Stimulated activated CD8-positive, alpha-beta memory T cell treated with anti-CD3 and anti-CD28 coated beads, Interleukin-7, amount 100 ng/mL, for 1 hour (primary cell): Measurements from ENCODE around the gene ABL1.
A peak's percentile ranks its signal among the peaks of the same experiment; 100 is the strongest.
"Not testable (repeated sequence)": the region's sequence is repeated elsewhere in the genome, so short reads cannot be mapped to it uniquely, and the experiment has no call there.

Experiments used
- DNase-seq, 2 donors: peaks; one replicate each; pipeline ENCODE4 v3.0.0-alpha.2; 2020; ENCODE audit warnings: low read depth in 2 of 2

Gene ABL1

GRCh38 chr9:130834371-130835336 lies at the start of gene ABL1:
Gene ABL1 (plus strand): TSS chr9:130835254. CDS start chr9:130835447, 193 bp downstream.
- DNase-seq: peak; percentile 27 to 38

DNA sequence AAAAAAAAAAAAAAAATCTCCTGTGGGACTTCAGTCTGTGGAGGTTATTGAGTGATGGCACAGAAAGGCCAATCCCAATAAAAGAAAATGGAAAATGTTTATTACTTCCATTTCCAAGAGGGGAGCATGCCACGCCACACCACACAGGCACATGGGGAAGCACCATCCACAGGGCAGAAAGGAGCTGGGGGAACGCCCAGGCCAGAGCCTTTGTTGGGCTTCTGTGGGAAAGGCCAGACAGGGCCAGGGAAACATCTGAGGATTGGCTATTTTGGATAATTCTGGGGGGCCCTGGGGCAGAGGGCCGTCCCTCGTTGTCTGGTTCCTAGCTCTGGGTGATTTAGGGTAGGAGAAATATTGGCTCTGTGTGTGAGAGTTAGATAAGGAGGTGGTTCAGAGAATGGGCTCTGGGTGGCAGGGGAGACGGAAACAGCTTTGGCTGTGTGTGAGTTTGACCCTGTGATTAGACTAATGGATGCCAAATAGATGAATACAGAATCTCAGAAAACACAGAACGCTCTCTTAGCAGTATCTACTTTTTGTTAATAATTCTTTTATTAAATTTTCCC lies 49.0 kb upstream of the ABL1 start:
- DNase-seq: no peak

GRCh38 chr9:130786526-130786925 lies 48.5 kb upstream of the ABL1 start:
- DNase-seq: no peak

- DNase-seq: no peak
These were observed 45.0 kb upstream of the ABL1 start for GRCh38 chr9:130789747-130790672.

DNA sequence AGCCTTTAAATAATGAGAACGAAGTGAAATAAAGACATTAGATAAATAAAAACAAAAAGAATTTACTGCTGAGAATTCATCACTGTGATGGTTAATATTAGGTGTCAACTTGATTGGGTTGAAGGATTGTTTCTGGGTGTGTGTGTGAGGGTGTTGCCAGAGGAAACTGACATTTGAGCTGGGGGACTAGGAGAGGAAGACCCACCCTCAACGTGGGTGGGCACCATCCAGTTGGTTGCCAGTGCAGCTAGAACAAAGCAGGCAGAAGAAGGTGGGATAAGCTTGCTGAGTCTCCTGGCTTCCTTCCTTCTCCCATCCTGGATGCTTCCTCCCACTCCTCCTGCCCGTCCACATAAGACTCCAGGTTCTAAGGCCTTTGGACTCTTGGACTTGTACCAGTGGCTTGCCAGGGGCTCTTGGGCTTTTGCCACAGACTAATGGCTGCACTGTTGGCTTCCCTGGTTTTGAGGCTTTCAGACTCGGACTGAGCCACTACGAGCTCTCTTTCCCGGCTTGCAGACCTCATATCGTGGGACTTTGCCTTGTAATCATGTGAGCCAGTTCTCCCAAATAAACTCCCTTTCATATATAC lies 43.7 kb upstream of the ABL1 start:
- no peak for DNase-seq

GRCh38 chr9:130793589-130793988 lies 41.5 kb upstream of the ABL1 start:
- DNase-seq: no peak

GRCh38 chr9:130794021-130794420 lies 41.0 kb upstream of the ABL1 start:
- not testable (repeated sequence) for DNase-seq

- not testable (repeated sequence) for DNase-seq
These were observed 40.6 kb upstream of the ABL1 start for GRCh38 chr9:130794423-130794822.

GRCh38 chr9:130794923-130795495 lies 40.0 kb upstream of the ABL1 start:
- no peak for DNase-seq

- not testable (repeated sequence) for DNase-seq
These were observed 31.9 kb upstream of the ABL1 start for GRCh38 chr9:130803116-130803515.

DNA sequence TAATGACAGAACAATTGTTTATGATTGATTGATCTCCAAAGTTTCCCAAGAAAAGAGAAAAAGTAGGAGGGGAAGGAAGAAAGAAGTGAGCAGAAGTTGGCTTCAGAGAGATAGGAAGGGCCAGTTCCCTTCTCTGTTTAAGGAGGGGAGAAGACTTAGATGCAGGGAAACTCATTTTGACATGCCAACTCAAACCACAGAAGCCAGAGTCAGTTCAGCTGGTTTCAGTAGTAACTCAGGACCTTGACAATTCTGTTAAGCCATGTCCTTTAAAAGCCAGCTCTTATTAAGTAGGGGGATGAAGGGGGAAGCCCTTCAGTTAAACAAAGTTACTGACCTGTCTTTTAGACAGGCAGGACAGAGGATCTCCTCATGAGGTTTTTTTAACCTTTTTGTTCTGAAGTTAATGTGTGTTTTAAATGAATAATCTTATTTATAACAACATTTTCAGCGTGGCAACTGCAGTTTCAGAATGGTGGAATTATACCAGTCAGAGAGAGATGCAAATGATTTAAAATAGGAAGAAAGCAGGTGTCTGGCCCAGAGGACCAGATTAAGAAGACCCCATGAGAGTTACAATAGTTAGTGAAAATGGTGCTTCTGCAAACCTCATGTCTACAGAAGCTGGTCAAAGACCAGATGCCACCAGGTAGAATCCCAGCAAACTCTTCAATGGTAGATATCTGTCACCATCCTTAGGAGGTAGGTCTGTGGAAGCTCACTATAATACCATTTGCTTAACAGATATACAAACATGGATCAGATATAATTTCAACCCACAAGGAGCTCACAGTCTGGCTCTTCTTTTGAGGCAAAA lies 29.3 kb upstream of the ABL1 start:
- no peak for DNase-seq

GRCh38 chr9:130806327-130806716 lies 28.7 kb upstream of the ABL1 start:
- no peak for DNase-seq

DNA sequence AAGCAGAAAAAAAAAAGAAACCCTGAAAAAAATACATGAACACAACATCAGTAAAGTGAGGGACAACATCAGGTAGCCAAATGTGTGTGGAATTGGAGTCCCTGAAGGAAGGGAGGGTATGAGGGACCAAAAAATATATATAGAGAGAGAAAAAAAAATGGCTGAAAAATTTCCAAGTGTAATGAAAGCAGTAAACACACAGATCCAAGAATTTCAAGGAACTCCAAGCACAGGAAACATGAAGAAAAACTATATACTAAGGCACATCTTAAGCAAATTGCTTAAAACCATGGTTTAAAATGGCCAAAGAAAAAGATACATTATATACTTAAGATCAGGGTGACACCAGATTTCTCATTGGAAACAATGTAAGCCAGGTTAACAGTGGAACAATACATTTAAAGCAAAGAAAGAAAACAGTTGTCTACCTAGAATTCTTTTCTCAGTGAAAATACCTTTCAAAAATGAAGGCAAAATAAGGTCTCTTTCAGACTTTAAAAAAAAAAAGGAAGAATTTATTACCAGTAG lies 24.4 kb upstream of the ABL1 start:
- DNase-seq: no peak

DNA sequence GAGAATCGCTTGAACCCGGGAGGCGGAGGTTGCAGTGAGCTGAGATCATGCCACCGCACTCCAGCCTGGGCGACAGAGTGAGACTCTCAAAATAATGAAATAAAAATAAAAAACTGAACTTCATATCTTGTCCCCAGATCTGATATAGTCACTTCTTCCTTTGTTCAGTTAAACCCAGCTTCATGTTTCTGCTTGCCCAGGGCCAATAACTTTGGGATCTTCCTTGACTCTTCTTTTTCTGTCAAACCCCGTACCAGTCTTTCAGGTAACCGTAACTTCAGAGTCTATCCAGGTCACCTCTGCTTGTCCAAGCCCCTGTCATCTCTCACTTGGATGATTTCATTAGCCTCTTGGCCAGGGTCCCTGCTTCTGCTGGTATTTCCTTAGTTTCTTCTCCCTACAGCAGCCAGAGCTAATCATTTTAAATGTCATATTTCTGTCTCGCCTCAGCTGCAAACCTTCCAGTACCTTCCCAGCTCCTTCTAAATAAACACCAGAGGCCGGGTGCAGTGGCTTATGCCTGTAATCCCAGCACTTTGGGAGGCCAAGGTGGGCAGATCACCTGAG lies 19.7 kb upstream of the ABL1 start:
- DNase-seq: no peak

GRCh38 chr9:130817914-130818313 lies 17.1 kb upstream of the ABL1 start:
- no peak for DNase-seq

GRCh38 chr9:130820135-130820738 lies 14.8 kb upstream of the ABL1 start:
- DNase-seq: no peak

- no peak for DNase-seq
These were observed 11.6 kb upstream of the ABL1 start for GRCh38 chr9:130823435-130823834.

DNA sequence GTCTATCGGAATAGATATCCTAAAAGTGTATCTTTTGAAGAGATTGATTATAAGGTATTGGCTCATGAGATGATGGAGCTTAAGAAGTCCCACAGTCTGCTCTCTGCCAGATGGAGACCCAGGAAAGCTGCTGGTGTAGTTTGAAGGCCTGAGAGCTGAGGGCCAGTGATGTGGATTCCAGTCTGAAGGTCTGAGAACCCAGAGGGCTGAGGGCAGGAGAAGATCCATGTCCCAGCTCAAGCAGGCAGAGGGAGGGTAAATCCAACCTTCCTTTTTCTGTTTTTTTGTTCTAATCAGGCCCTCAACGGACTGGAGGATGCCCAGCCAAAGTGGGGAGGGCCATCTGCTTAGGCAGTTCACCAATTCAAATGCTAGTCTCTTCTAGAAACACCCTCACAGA lies 11.0 kb upstream of the ABL1 start:
- DNase-seq: no peak

DNA sequence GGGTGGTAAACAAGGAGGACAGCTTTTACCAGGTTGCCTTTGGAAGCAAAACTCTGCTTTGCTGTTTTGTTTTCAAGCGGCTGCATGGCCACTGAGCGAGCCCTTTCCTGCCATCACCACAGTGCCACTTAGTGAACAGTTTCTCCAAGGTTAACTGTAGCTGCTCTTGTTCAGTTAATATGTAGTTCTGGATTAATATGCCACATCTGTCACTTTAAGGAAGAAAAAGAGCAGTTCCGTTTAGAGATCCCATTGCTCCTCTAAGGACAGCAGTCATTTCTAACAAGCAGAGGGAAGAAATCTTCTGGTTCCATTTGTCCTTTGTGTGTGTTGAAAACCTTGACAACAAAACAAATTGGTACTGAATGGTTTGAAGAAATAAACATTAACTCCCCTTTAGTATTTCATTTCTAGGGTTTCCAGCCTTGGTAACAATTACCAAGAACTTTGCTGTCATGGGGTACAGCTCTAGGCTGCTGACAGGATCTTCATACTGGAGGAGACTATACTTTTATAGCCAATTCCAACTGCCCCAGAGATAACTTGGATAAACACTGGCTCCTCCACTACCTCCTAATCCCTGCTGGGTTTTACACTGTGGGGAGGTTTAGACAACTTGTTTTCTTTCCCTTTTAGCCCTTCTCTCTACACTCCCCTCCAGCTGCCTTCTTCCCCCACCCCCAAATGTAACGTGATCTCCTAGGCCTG lies 10.3 kb upstream of the ABL1 start:
- DNase-seq: no peak
